Suppressor macrophage treated with lipopolysaccharide for 1 hour (primary cell): ENCODE data around the gene MED13L.

Source experiments
- DNase-seq, 3 donors: peaks; one replicate each; pipeline ENCODE4 v3.0.0-alpha.2; 2020 to 2022

The MED13L gene

DNA sequence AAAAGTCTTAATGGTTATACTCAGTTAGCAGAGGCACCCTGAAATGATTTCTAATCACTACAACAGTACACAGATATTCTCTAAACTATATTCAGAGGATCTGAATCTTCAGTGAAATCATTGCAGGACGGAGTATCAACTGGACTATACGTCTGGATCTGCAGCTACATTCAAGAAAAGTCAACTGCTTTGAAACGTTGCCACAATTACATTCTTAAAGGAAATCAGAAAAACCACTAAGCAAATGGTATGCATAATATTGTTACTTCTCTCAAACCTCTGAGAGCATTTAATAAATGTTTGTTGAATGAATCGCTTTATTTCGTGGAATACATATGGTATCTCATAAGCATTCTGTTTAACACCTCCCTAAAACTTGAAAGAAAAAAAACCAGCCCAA is 67.4 kb downstream of the MED13L start:
- DNase-seq: no peak

DNA sequence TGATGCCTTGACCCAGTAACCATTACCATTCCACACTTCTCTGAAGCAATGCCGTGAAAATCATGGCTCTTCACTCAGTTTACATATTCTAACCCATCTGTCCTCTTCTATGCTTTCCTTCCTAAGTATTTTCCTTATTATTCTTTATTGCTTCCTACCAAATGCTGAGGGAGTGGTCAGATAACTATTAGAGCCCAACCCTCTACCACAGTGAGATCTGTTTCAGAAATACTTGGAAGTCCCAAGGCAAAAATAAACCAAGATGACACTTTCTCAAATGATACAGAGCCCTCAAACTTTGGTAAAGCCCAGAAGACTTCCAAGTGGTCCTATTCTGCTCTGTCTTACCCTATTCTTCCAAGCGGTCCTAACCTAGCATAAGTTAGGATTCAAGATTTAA is 68.0 kb downstream of the MED13L start:
- no peak for DNase-seq

- no peak for DNase-seq
Observed at GRCh38 chr12:116207274-116207673, 70.2 kb downstream of the MED13L start.

DNA sequence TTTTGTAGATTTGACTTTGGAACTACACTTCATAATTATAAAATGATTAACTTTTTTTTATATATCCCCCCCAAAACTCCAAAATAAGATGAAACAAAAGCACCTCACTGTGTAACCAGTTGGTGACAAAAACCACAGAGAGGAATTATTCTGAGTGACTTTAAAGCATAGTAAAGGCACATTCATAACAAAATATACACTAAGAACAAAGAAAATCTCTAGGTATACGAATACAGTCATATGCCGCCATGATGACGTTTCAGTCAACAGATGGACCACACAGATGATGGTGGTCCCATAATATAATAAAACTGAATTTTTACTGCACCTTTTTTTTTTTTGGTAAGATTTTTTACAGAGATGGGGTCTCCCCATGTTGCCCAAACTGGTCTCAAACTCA is 70.7 kb downstream of the MED13L start:
- no peak for DNase-seq

GRCh38 chr12:116204785-116205184 is 72.7 kb downstream of the MED13L start:
- DNase-seq: no peak

- DNase-seq: no peak
Observed at GRCh38 chr12:116204169-116204568, 73.3 kb downstream of the MED13L start.

DNA sequence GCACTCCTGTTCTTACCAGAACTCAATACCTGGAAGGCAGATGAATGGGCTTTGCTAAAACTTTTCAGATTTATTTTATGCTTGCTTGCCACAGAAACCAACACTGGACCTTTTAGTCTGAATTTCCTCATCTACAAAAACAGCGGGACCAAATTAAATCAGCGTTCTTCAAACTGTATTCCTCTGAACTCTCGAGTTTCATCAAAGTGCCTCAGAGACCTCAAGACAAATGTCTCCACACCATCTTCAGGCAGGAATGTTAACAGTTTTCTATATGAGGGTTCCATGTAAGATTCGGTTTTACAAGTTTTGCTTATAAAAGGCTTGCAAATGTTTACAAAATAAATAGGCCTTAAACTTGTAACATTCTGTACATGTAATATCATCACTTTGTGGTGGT is 74.6 kb downstream of the MED13L start:
- DNase-seq: no peak

- DNase-seq: no peak
Observed at GRCh38 chr12:116202433-116202832, 75.1 kb downstream of the MED13L start.

GRCh38 chr12:116201908-116202307 is 75.6 kb downstream of the MED13L start:
- no peak for DNase-seq

- DNase-seq: no peak
Observed at GRCh38 chr12:116201359-116201758, 76.1 kb downstream of the MED13L start.

DNA sequence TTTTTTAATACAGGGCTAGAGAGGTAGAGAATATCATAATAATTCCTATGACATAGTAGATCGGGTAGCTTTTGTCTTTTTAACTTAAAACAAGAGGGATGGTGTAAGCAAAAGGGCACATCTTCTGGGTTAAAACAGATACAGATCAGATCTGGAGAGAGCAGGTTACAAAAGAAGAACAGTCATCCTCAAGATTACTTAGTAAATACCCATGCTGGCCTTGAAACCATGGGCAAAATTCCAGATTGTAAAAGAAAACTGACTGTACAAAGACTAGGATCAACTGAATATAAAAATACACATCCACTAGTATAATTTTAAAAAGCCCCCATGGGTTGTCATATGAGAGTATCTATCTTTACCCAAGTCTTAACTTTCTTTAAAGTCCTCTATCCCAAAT is 76.7 kb downstream of the MED13L start:
- no peak for DNase-seq

DNA sequence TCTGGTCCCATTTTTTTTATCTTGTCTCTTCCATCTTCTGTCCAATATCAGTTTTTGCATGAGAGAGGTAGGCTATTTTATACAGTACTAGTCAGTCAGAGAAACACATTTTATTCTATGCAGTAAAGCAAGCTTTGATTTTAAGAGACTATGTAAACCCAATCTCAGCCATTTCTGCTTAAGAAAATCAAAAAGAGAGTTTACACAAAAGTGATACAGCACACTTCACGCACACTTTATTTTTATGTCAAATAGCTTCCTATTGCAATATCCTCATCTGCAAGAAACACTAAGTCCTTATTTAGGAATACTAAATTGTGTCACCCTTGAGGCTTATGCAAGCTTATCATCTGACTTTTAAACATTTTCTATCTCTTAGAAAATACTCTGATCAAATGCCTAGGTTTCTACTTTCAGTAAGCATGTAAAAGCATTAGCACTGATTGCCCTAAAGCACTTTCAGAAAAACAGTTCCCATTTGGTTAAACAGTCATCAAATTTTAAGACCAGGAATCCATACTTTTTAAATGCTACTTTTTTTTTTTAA is 78.3 kb downstream of the MED13L start:
- DNase-seq: peak; percentile 17 to 49 (median 46)

GRCh38 chr12:116196752-116197718 is 80.5 kb downstream of the MED13L start:
- DNase-seq: no peak

- DNase-seq: no peak
Observed at GRCh38 chr12:116196226-116196625, 81.3 kb downstream of the MED13L start.

DNA sequence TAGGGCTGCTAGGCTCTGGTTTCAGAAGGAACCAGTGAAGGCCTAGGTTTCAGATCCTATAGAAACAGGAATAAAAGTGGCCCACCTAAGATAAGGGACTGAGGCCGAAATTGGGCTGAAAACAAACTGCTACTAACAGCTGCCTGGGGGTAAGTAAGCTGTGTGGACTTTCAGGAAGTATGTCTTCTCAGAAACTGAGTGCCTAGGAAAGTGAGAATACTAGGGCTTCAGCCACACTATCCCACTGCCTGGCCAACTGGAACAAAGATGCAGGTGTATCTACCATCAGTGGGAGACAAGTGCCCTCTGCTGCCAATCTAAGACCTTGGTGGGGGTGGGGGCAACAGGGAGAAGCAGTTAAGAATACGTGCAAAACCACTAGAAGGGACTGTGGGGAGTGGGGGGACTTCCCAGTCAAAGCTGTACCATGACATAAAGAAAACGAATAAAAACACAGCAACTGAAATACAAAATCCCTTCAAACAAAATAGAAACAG is 82.5 kb downstream of the MED13L start:
- DNase-seq: peak in 1 of 3 donors; percentile 20

DNA sequence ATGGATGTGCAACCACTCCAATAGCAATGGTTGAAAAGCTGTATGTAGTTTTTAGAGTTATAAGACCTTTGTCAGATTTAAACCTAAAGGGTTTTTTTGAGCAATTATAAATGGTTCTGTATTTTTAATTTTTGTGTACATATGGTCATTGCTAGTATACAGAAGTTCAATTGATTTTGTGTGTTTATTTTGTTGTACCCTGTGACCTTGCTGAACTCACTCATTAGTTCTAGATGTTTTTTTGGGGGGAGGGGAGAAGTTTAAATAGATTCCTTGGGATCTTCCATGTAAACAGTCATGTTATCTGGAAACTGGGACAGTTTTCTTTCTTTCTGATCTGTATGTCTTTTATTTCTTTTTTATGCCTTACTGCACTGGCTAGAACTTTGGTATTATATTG is 87.8 kb downstream of the MED13L start:
- DNase-seq: no peak

DNA sequence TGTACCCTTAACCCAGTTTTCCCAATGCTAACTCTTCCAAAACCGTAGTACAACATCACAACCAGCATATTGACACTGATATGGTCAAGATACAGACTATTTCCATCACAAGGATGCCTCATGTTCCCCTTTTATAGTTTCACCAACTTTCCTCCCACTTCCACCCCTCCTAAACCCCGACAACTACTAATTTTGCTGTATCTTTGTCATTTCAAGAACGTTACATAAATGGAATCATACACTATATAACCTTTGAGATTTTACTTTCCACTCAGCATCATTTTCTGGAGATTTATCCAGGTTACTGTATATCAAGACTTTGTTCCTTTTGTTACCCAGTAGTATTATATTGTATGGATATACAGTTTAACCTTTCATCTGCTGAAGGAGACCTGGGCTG is 88.9 kb downstream of the MED13L start:
- DNase-seq: no peak

- DNase-seq: no peak
Observed at GRCh38 chr12:116187151-116187511, 90.4 kb downstream of the MED13L start.

DNA sequence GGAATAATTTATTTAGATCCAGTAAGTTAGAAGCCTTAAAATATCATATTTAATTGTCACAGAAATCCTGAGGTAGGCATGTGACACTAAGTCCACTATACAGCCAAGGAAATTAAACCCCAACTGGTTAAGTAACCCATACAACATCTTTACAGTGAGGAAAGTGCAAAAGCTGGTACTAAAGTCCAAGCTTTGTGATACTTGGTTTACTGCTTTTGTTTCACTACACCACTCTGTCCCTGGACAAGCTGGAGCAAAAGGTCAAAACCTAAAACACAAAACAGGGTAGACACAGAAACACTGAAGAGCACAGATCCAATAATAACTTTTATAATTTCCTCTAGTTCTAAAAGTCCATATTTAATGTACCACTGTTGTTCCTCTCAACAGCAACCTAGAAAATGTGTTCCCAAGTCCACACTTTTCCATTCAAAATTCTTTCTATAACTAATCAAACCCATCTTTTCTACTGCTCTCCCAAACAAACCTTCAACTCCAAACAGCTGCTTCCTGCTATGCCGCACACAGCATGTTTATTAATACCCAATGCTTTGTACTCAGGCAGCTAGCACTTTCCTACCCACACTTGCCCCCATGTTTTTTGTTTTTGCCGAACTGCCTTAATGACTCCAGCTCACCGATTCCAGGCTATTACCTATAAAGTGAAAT is 90.9 kb downstream of the MED13L start:
- DNase-seq: no peak

GRCh38 chr12:116184763-116185162 is 92.7 kb downstream of the MED13L start:
- DNase-seq: peak in 2 of 3 donors; percentile 50 to 52

DNA sequence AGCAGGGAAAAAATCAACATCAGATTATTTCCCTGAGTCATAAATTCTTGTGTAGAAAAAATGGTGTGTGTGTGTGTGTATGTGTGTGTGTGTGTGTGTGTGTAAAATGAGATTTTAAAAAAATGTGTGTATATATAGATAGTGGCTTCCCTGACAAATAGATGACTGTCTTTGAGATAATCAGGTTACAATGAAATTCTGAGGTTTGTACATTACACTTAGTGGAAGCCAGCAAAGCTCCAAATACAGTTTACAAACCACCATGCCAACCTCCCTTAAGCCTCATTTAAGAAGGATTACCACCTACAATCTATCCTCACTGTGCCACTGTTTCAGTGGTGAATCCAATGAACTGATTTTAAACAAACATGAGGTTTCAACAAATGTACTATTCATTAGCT is 93.8 kb downstream of the MED13L start:
- DNase-seq: no peak

GRCh38 chr12:116182359-116183063 is 95.0 kb downstream of the MED13L start:
- no peak for DNase-seq

DNA sequence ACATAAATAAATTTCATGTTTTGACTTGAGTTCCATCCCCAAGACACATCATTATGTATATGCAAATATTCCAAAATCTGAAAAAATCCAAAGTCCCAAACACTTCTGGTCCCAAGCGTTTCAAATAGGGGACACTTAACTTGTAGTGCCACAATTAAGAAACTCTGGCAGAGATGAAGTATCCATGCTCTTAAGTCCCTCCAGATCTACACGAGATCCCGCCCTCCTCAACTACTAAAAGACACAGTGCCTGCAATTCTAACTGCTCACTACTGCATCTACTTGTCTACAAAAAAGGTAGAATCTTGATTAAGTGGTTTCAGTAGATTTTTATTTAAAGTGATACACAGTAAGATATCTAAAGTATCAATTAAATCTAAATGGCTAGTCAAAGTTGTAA is 97.0 kb downstream of the MED13L start:
- DNase-seq: no peak
